ENCODE data around the gene CCNQ. TPM values are rescaled to one million over a fixed set of nuclear protein-coding genes. Genes with fewer than 3 reads are reported as not detected.

The CCNQ gene
- total RNA-seq = 10 to 100 TPM; 13.0 to 14.0 TPM

DNA sequence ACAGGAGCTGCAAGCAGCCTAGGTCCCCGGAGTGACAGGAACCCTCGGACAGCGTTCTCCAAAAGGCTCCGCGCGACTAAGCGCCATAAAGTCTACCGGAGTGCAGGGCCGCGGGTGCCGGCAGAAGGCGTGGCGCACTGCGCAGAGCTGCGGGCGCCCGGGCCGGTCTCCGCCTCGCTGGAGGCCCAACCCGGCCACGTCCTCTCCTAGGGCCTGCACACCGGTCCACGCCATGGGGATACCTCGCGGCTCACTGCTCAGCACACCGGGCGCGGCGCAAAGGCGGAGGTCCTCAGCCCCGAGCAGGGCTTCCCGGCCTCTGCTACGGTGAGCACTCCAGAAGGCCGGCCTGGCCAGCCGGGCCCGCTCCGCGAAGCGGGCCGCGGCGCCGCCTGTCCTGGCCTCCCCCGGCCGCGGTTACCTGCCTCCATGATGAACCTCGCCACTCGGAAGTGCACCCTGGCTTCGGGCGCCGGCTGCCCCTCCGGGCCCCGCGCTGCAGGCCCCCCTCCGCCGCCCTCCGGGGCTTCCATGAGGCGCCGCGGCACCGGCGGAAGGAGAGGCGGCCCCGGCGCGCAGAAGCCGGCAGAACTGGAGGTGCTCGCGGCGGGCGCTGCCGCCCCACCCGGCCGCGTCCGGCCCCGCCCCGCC lies at the start of gene CCNQ:
CCNQ (minus strand) TSS at position 599 of the 651 bp plus-strand sequence; CDS start at position 533, 66 bp downstream.
- peak within 1 kb of the TSS; percentile 84 for H3K27ac Mint-ChIP-seq
- H3K36me3 Mint-ChIP-seq = peaks cover 0 to 7% of the 10 kb centered on the region in 2 donors
- H3K9me3 Mint-ChIP-seq = no peaks in the 10 kb centered on the region
- peak; percentile 58 to 63 for ATAC-seq
- peak in 1 of 2 donors; percentile 27 for DNase-seq (ENCODE audit: low spot score in 2 of 2)

DNA sequence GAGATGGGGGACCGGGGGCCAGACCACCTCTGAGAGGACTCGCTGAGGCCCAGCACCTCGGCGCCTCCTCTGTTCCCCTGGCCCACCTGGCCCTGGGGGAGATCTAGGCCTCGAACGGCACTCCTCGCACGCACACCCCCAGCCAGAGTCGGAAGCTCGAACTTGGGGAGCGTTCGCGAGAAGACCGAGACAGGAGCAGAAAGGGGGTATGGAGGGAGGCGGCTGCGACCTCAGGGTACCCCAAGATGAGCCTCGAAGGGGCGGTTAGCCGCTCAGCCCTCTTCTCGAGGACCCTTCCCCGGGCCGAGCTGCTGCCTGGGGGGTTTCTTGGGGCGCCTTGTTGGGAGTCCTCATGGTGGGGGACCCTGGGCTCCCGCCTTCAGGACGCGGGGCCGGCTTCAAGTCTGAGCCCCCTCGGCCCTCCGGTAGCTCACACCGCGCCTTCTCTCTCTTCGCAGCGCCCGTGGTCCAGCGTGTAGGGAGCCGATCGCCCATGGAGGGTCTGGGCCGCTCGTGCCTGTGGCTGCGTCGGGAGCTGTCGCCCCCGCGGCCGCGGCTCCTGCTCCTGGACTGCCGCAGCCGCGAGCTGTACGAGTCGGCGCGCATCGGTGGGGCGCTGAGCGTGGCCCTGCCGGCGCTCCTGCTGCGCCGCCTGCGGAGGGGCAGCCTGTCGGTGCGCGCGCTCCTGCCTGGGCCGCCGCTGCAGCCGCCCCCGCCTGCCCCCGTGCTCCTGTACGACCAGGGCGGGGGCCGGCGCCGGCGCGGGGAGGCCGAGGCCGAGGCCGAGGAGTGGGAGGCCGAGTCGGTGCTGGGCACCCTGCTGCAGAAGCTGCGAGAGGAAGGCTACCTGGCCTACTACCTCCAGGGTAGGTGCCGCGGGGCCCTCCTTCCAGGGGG lies 48.8 kb upstream of the CCNQ start:
- no peak overlapping the region for H3K27ac Mint-ChIP-seq
- H3K9me3 Mint-ChIP-seq = no peaks in the 10 kb centered on the region
- H3K36me3 Mint-ChIP-seq = no peaks in the 10 kb centered on the region
- DNase-seq (ENCODE audit: low spot score in 2 of 2) (no peak), ATAC-seq (no peak)

DNA sequence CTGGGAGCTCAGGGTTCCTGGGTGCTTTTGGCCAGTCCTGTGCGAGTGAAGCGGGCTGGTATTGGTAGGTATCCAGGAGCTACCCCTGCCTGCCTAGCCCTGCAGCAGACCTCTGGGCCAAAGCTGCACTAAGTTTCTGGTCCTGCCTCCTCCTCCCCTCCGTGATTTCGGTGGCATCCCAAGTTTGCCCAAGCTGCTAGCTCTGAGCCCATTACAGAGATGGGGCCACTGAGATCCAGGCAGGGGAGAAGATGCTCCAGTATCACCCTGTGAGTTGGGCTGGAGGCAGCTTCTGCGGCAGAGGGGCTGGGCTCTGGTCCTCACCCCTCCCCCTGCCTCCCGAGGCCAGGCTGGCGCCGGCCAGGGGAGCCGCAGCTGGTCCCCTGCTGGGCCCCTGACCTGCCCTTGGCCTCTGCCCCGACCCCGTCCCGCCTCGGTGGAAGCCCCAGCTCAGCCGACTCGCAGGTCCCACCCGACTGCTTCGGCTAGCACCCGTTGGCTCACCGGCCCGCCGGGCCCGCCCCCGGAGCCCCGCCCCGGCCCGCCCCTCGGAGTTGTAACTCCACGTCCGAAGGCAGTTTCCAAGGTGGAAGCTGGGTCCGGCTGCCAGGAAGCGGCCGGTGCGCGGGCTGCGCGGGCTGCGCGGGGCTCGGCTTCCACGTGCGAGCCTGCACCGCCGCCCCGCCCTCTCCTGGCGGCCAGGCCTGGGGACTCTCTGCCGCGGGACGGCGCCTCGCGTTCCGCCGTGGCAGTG lies 47.9 kb upstream of the CCNQ start, which contains the start of gene DUSP9:
DUSP9 (plus strand) TSS at position 584 of the 754 bp plus-strand sequence. CDS start 751 bp downstream, outside the sequence.
- Mint-ChIP-seq H3K27ac (no peak within 1 kb of the TSS), H3K36me3 (no peaks in the 10 kb centered on the region), H3K9me3 (no peaks in the 10 kb centered on the region)
- peak in 1 of 2 donors; percentile 34 for ATAC-seq
- DNase-seq (ENCODE audit: low spot score in 2 of 2) = no peak

DNA sequence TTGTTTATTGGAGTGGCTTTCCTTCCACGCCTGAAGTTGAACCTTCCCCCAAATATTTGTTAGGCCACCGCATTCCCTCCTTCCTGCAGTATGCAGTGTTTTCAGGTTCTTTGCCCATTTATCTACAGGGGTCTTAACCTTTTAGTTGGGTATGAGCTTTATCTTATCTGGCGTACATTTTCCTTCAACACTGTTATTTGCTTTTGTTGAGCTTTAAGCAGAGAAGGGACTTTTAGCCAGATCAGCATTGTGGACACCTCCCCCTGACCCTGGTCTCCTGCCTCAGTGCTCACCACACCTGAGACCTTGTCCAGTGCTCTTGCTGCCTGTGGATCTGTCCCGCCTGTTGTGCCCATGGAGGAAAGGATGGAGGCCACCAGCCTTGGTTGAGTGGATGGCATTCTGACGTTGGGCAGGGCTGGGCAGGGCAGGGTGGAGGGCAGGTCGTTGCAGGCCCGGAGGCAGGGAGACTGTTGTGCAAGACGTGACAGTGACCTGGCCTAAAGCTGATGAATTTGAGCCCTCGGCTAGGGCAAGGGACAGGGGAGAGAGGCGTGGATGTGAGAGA lies 47.1 kb upstream of the CCNQ start:
- H3K27ac Mint-ChIP-seq = no peak overlapping the region
- H3K36me3 Mint-ChIP-seq = no peaks in the 10 kb centered on the region

GRCh38 chrX:153645151-153645550 lies 46.2 kb upstream of the CCNQ start:
- DNase-seq (ENCODE audit: low spot score in 2 of 2) (no peak), ATAC-seq (no peak)
- no peaks in the 10 kb centered on the region for H3K36me3 Mint-ChIP-seq
- H3K9me3 Mint-ChIP-seq = no peaks in the 10 kb centered on the region
- H3K27ac Mint-ChIP-seq = no peak overlapping the region

More for the DNA sequence above, 47.1 kb upstream of the CCNQ start:
- no peak for DNase-seq (ENCODE audit: low spot score in 2 of 2)
- ATAC-seq = no peak
- no peaks in the 10 kb centered on the region for H3K9me3 Mint-ChIP-seq

- Mint-ChIP-seq H3K9me3 (no peaks in the 10 kb centered on the region), H3K36me3 (no peaks in the 10 kb centered on the region), H3K27ac (no peak overlapping the region)
- ATAC-seq (peak in 1 of 2 donors; percentile 48), DNase-seq (ENCODE audit: low spot score in 2 of 2) (no peak)
These were observed 45.6 kb upstream of the CCNQ start for GRCh38 chrX:153644356-153645125.

- ATAC-seq (peak in 1 of 2 donors; percentile 61), DNase-seq (ENCODE audit: low spot score in 2 of 2) (no peak)
- H3K27ac Mint-ChIP-seq = no peak overlapping the region
- no peaks in the 10 kb centered on the region for H3K36me3 Mint-ChIP-seq
- H3K9me3 Mint-ChIP-seq = no peaks in the 10 kb centered on the region
These were observed 44.8 kb upstream of the CCNQ start for GRCh38 chrX:153643431-153644351.

GRCh38 chrX:153642655-153643430 lies 43.9 kb upstream of the CCNQ start:
- ATAC-seq = no peak
- H3K9me3 Mint-ChIP-seq = no peaks in the 10 kb centered on the region

GRCh38 chrX:153642051-153642654 lies 43.2 kb upstream of the CCNQ start:
- no peak for ATAC-seq
- no peaks in the 10 kb centered on the region for H3K36me3 Mint-ChIP-seq
- H3K9me3 Mint-ChIP-seq = no peaks in the 10 kb centered on the region
- no peak overlapping the region for H3K27ac Mint-ChIP-seq
- DNase-seq (ENCODE audit: low spot score in 2 of 2) = no peak

More at GRCh38 chrX:153642655-153643430, 43.9 kb upstream of the CCNQ start:
- Mint-ChIP-seq H3K27ac (no peak overlapping the region), H3K36me3 (no peaks in the 10 kb centered on the region)
- DNase-seq (ENCODE audit: low spot score in 2 of 2) = no peak

- ATAC-seq = no peak
- no peak for DNase-seq (ENCODE audit: low spot score in 2 of 2)
- H3K36me3 Mint-ChIP-seq = no peaks in the 10 kb centered on the region
- H3K9me3 Mint-ChIP-seq = no peaks in the 10 kb centered on the region
- H3K27ac Mint-ChIP-seq = no peak overlapping the region
These were observed 42.7 kb upstream of the CCNQ start for GRCh38 chrX:153641627-153642026.

GRCh38 chrX:153640736-153641575 lies 42.0 kb upstream of the CCNQ start:
- H3K9me3 Mint-ChIP-seq = no peaks in the 10 kb centered on the region
- no peak overlapping the region for H3K27ac Mint-ChIP-seq
- ATAC-seq (no peak), DNase-seq (ENCODE audit: low spot score in 2 of 2) (no peak)
- no peaks in the 10 kb centered on the region for H3K36me3 Mint-ChIP-seq

GRCh38 chrX:153640045-153640686 lies 41.2 kb upstream of the CCNQ start:
- Mint-ChIP-seq H3K36me3 (no peaks in the 10 kb centered on the region), H3K27ac (no peak overlapping the region), H3K9me3 (no peaks in the 10 kb centered on the region)
- ATAC-seq (no peak), DNase-seq (ENCODE audit: low spot score in 2 of 2) (no peak)
